A549 (cell line): ENCODE measurements around the gene ATP8A2. TPM values are rescaled to one million over a fixed set of nuclear protein-coding genes. Genes with fewer than 3 reads are reported as not detected.

ENCODE experiments used
- ATAC-seq, 2 experiments: fragments of 200-7000 bp in 1 of 2; fragments of >200 bp in 1 of 2; cut with Nextera tagmentation in 1 of 2; cut with Tn5 transposase in 1 of 2; 3 replicates each; pipeline versions ENCODE4 v1.8.0 to v1.9.1; 2018 to 2020; ENCODE audit warnings: mild to moderate bottlenecking in 1 of 2, moderate library complexity in 1 of 2
- CTCF ChIA-PET: fragments of 300-600 bp; sonication (Branson Sonifier 250); formaldehyde crosslinking; extraction: SDS; loops from one replicate; lab custom pipeline; 2021; ENCODE audit warnings: antibody characterized with exemption, inconsistent platforms; lab: Yijun Ruan, JAX
- POLR2A ChIA-PET: fragments of 350-600 bp; formaldehyde crosslinking; extraction: SDS; loops from one replicate; lab custom pipeline; 2021; ENCODE audit warnings: antibody characterized with exemption, inconsistent platforms; lab: Yijun Ruan, JAX
- DNase-seq, 2 experiments: peaks; one replicate each; pipeline versions ENCODE4 v3.0.0 to v3.0.0-alpha.2; 2011 to 2016; ENCODE audit warnings: low read depth in 1 of 2, low spot score in 1 of 2
- FAIRE-seq: peaks from 2 replicates; lab custom pipeline; 2011; peaks lifted over from hg19 to GRCh38; lab: Jason Lieb, UNC
- H3K27ac ChIP-seq, 2 experiments: fragments of >200 bp; sonication (Bioruptor Twin); formaldehyde crosslinking; 3 replicates each; pipeline ENCODE4 v1.5.1; 2016 to 2017
- H3K4me1 ChIP-seq: fragments of >200 bp; sonication (Bioruptor Twin); formaldehyde crosslinking; 3 replicates; pipeline ENCODE4 v1.6.1; 2016
- H3K4me2 ChIP-seq: fragments of >200 bp; sonication (Bioruptor Twin); formaldehyde crosslinking; 3 replicates; pipeline ENCODE4 v1.6.1; 2016
- H3K4me3 ChIP-seq: fragments of >200 bp; sonication (Bioruptor Twin); formaldehyde crosslinking; 3 replicates; pipeline ENCODE4 v1.5.1; 2016
- H3K9me3 ChIP-seq: fragments of >200 bp; sonication (Bioruptor Twin); formaldehyde crosslinking; 3 replicates; pipeline ENCODE4 v1.6.1; 2016
- ATOH8 ChIP-seq: fragments of 250-450 bp; sonication (Bioruptor Pico); IDR thresholded peaks from 2 replicates; pipeline ENCODE4 v1.5.0; 2020; ENCODE audit warnings: low read depth, mild to moderate bottlenecking, moderate library complexity
- CBX8 ChIP-seq: fragments of 200-600 bp; sonication (generic); IDR thresholded peaks from 2 replicates; pipeline ENCODE4 v1.6.1; 2016
- CEBPB ChIP-seq, 2 experiments: fragments of >200 bp in 1 of 2; sonication (Bioruptor Twin) in 1 of 2; formaldehyde crosslinking in 1 of 2; IDR thresholded peaks; 2 replicates each; pipeline ENCODE4 v1.6.1; 2012 to 2016
- EHMT2 ChIP-seq: fragments of 200-600 bp; sonication (generic); IDR thresholded peaks from 2 replicates; pipeline ENCODE4 v1.6.1; 2016; ENCODE audit warnings: antibody characterized with exemption, low read depth, mild to moderate bottlenecking, moderate library complexity
- ELK1 ChIP-seq: fragments of 150-350 bp; IDR thresholded peaks from 2 replicates; pipeline ENCODE4 v1.6.1; 2014; ENCODE audit warnings: low read depth, mild to moderate bottlenecking, low read length
- FOSB ChIP-seq: fragments of 250-450 bp; sonication (Bioruptor Pico); IDR thresholded peaks from 2 replicates; pipeline ENCODE4 v1.5.0; 2020; ENCODE audit warnings: mild to moderate bottlenecking, moderate library complexity
- FOXS1 ChIP-seq: fragments of 250-450 bp; sonication (Bioruptor Pico); IDR thresholded peaks from 2 replicates; pipeline ENCODE4 v1.5.0; 2020; ENCODE audit warnings: mild to moderate bottlenecking, moderate library complexity
- HES2 ChIP-seq: fragments of >200 bp; sonication (Bioruptor Twin); formaldehyde crosslinking; IDR thresholded peaks from 2 replicates; pipeline ENCODE4 v1.6.1; 2016
- HOXA7 ChIP-seq: fragments of 250-450 bp; sonication (Bioruptor Pico); IDR thresholded peaks from 2 replicates; pipeline ENCODE4 v1.5.0; 2020; ENCODE audit warnings: mild to moderate bottlenecking, moderate library complexity
- HOXB5 ChIP-seq: fragments of 250-450 bp; sonication (Bioruptor Pico); IDR thresholded peaks from 2 replicates; pipeline ENCODE4 v1.5.0; 2020; ENCODE audit warnings: mild to moderate bottlenecking, moderate library complexity
- KDM1A ChIP-seq: fragments of 200-600 bp; sonication (generic); IDR thresholded peaks from 2 replicates; pipeline ENCODE4 v1.6.1; 2016; ENCODE audit warnings: low read depth, mild to moderate bottlenecking
- MAFK ChIP-seq: fragments of 450-650 bp; IDR thresholded peaks from 2 replicates; pipeline ENCODE4 v1.6.1; 2014; ENCODE audit not compliant: partially characterized antibody
- MAX ChIP-seq: IDR thresholded peaks from 2 replicates; pipeline ENCODE4 v1.6.1; 2012
- MYC ChIP-seq: IDR thresholded peaks from 2 replicates; pipeline ENCODE4 v1.6.1; 2012; ENCODE audit warnings: mild to moderate bottlenecking, inconsistent platforms, low read length, improper control_type of control experiment, borderline replicate concordance
- NR3C1 ChIP-seq: fragments of >200 bp; sonication (Bioruptor Twin); formaldehyde crosslinking; IDR thresholded peaks from 3 replicates; pipeline ENCODE4 v1.6.1; 2017
- POLR2A ChIP-seq: IDR thresholded peaks from 2 replicates; pipeline ENCODE4 v1.6.1; 2012; ENCODE audit warnings: mild to moderate bottlenecking, low read length
- POLR2AphosphoS2 ChIP-seq: conservative IDR thresholded peaks from 2 replicates; pipeline ENCODE4 v1.6.1; 2012; ENCODE audit warnings: low read length, improper control_type of control experiment, inconsistent platforms
- REST ChIP-seq: fragments of 200-600 bp; sonication (generic); IDR thresholded peaks from 2 replicates; pipeline ENCODE4 v1.6.1; 2016; ENCODE audit warnings: antibody characterized with exemption, mild to moderate bottlenecking, moderate library complexity
- RFX5 ChIP-seq: fragments of 450-650 bp; IDR thresholded peaks from 2 replicates; pipeline ENCODE4 v1.7.1; 2014; ENCODE audit warnings: antibody characterized with exemption, mild to moderate bottlenecking, moderate library complexity
- TFCP2L1 ChIP-seq: fragments of 250-450 bp; sonication (Bioruptor Pico); IDR thresholded peaks from 2 replicates; pipeline ENCODE4 v1.5.0; 2021; ENCODE audit warnings: mild to moderate bottlenecking
- TP53 ChIP-seq: fragments of 250-450 bp; sonication (Bioruptor Pico); IDR thresholded peaks from 2 replicates; pipeline ENCODE4 v1.5.0; 2021; ENCODE audit warnings: mild to moderate bottlenecking, moderate library complexity
- USF2 ChIP-seq: fragments of 450-650 bp; IDR thresholded peaks from 2 replicates; pipeline ENCODE4 v1.6.1; 2014; ENCODE audit warnings: antibody characterized with exemption
- ZC3H11A ChIP-seq: fragments of 450-650 bp; IDR thresholded peaks from 2 replicates; pipeline ENCODE4 v1.6.1; 2014; ENCODE audit warnings: antibody characterized with exemption, mild to moderate bottlenecking
- ZFP36 ChIP-seq: fragments of 450-650 bp; IDR thresholded peaks from 2 replicates; pipeline ENCODE4 v1.6.1; 2014; ENCODE audit warnings: borderline replicate concordance; ENCODE audit not compliant: partially characterized antibody
- ZNF302 ChIP-seq: fragments of 250-450 bp; sonication (Bioruptor Pico); IDR thresholded peaks from 2 replicates; pipeline ENCODE4 v1.9.0; 2021; ENCODE audit warnings: inconsistent platforms, mild to moderate bottlenecking, moderate library complexity
- ZSCAN20 ChIP-seq: fragments of 250-450 bp; sonication (Bioruptor Pico); IDR thresholded peaks from 2 replicates; pipeline ENCODE4 v1.8.0; 2022; ENCODE audit warnings: mild to moderate bottlenecking, moderate library complexity
- WGBS: methylation state at CpG from one replicate; pipeline ENCODE4 v1.1.6; 2017; ENCODE audit errors: missing lambda C conversion rate; 5-methylcytosine and 5-hydroxymethylcytosine counted together
- polyA plus RNA-seq, 4 experiments: library from polyadenylated mRNA; depleted of rRNA in 3 of 4; stranded (reverse); fragments of >200 nt; fragmentation: RNase III in 1 of 4; extraction: RNeasy Plus Mini Kit Qiagen cat#74134 plus additional on column Dnase treatment in 1 of 4; gene quantifications; 2 replicates in 3 of 4; 3 replicates in 1 of 4; pipeline ENCODE4 v1.2.3, GENCODE V29; 2011 to 2017

ATP8A2 gene
- polyA plus RNA-seq, 2 of the 4 experiments (the other 2 are of a cell fraction): 0.03 TPM; not detected in 1

GRCh38 chr13:25874907-25875306, 503.1 kb downstream of the ATP8A2 start:
- CTCF ChIA-PET: no interaction called here
- H3K4me3 ChIP-seq: no peak overlapping the region
- WGBS: 2% methylated on average over 6 of the region's 6 CpGs
- no peak overlapping the region for H3K4me2 ChIP-seq
- DNase-seq: no peak
- no peaks in the 10 kb centered on the region for H3K4me1 ChIP-seq
- H3K27ac ChIP-seq: no peak overlapping the region
- TF ChIP-seq FOXS1 (no peak), USF2 (no peak), MAFK (no peak), TFCP2L1 (CRISPR knock-in tag) (no peak), POLR2AphosphoS2 (no peak), NR3C1 (no peak), REST (no peak), ZNF302 (CRISPR knock-in tag) (no peak), ELK1 (no peak), ZSCAN20 (CRISPR knock-in tag) (no peak), CEBPB (IDR thresholded peaks at IDR 0.05) (no peak), HOXA7 (no peak), CBX8 (no peak), TP53 (no peak), MYC (no peak), KDM1A (no peak), HOXB5 (no peak), ZC3H11A (no peak), ZFP36 (no peak), FOSB (CRISPR knock-in tag) (no peak)
- TF ChIP-seq, all 56 proteins: peak for 0
- POLR2A ChIA-PET: no interaction called here
- H3K9me3 ChIP-seq: no peaks in the 10 kb centered on the region
- ATAC-seq (no peak), FAIRE-seq (no peak)

DNA sequence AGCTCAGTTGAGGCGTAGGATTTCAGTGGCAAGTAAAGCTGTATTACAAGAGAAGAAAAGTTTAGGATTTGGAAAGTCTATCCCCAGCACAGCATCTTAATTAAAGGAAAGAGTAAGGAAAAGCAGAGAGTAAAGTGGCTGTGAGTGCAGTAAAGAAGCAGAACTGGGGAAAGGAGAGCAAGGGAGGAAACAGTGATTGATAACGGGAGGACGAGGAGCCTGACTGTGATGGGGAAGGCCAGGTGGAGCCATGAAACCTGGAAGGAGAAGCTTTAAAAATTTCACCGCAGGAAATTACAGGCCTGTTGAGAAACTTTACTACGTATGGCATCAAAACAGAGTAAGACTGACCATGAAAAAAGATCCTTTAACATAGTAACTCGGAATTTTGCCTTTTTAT, 504.5 kb downstream of the ATP8A2 start:
- CTCF ChIA-PET: no interaction called here
- Histone ChIP-seq H3K4me2 (no peak overlapping the region), H3K9me3 (no peaks in the 10 kb centered on the region), H3K4me1 (no peaks in the 10 kb centered on the region), H3K27ac (no peak overlapping the region), H3K4me3 (no peak overlapping the region)
- ATAC-seq (no peak), DNase-seq (no peak), FAIRE-seq (no peak)
- TF ChIP-seq CEBPB (IDR thresholded peaks at IDR 0.05): no peak
- no peak for TF ChIP-seq MAX
- no peak for TF ChIP-seq ATOH8 (CRISPR knock-in tag)
- no peak for TF ChIP-seq ZC3H11A
- no peak for TF ChIP-seq HES2
- TF ChIP-seq POLR2A: no peak
- TF ChIP-seq TP53: no peak
- TF ChIP-seq EHMT2: no peak
- TF ChIP-seq POLR2AphosphoS2: no peak
- no peak for TF ChIP-seq FOSB (CRISPR knock-in tag)
- no peak for TF ChIP-seq RFX5
- POLR2A ChIA-PET: no interaction called here
- WGBS: 28% methylated on average over 6 of the region's 6 CpGs
